SKM-1 treated with dmso at 0.1 percent for 144 hours (cell line): ENCODE data around the gene CDC42BPB.

Experiments used
- DNase-seq: peaks from one replicate; lab custom pipeline; 2025; ENCODE audit not compliant: unreplicated experiment; lab: John Stamatoyannopoulos, UW

CDC42BPB gene

GRCh38 chr14:102969060-102969791, 88.1 kb downstream of the CDC42BPB start:
- no peak for DNase-seq

- DNase-seq, result no peak
Observed at GRCh38 chr14:102968306-102968705, 89.0 kb downstream of the CDC42BPB start.

GRCh38 chr14:102967506-102967795, 89.9 kb downstream of the CDC42BPB start:
- no peak for DNase-seq

GRCh38 chr14:102966681-102967505, 90.5 kb downstream of the CDC42BPB start:
- DNase-seq, result no peak

GRCh38 chr14:102965971-102966655, 91.2 kb downstream of the CDC42BPB start:
- no peak for DNase-seq

GRCh38 chr14:102965282-102965681, 92.1 kb downstream of the CDC42BPB start:
- DNase-seq, result no peak

- DNase-seq, result no peak
Observed at GRCh38 chr14:102964152-102964730, 93.1 kb downstream of the CDC42BPB start.

GRCh38 chr14:102962111-102962627, 95.2 kb downstream of the CDC42BPB start:
- DNase-seq, result no peak

GRCh38 chr14:102958461-102958860, 98.9 kb downstream of the CDC42BPB start:
- DNase-seq, result no peak

- DNase-seq, result no peak
Observed at GRCh38 chr14:102957222-102957621, 100.1 kb downstream of the CDC42BPB start.

GRCh38 chr14:102955636-102956408, 101.5 kb downstream of the CDC42BPB start:
- no peak for DNase-seq

GRCh38 chr14:102954081-102954789, 103.1 kb downstream of the CDC42BPB start:
- DNase-seq, result no peak

GRCh38 chr14:102953100-102953499, 104.2 kb downstream of the CDC42BPB start:
- DNase-seq, result no peak

- no peak for DNase-seq
Observed at GRCh38 chr14:102952276-102952675, 105.1 kb downstream of the CDC42BPB start.

GRCh38 chr14:102951799-102952198, 105.5 kb downstream of the CDC42BPB start:
- no peak for DNase-seq

GRCh38 chr14:102951034-102951433, 106.3 kb downstream of the CDC42BPB start:
- no peak for DNase-seq

GRCh38 chr14:102949801-102950451, 107.4 kb downstream of the CDC42BPB start:
- no peak for DNase-seq

GRCh38 chr14:102949062-102949800, 108.1 kb downstream of the CDC42BPB start:
- DNase-seq, result peak; percentile 18

- no peak for DNase-seq
Observed at GRCh38 chr14:102948698-102949061, 108.7 kb downstream of the CDC42BPB start.
